T-cell (primary cell): Measurements from ENCODE around the gene OSGIN1. TPM values are rescaled to one million over a fixed set of nuclear protein-coding genes. Genes with fewer than 3 reads are reported as not detected.

Experiments
- ATAC-seq, 4 experiments: fragments of 200-7000 bp in 3 of 4; fragments of 150-1000 bp in 1 of 4; cut with Tn5 transposase; replicated peaks in 1 of 4; 1 replicate in 3 of 4; 2 replicates in 1 of 4; pipeline ENCODE4 v1.10.0; 2021; ENCODE audit warnings: moderate library complexity in 3 of 4, mild to moderate bottlenecking in 2 of 4, moderate number of reproducible peaks in 1 of 4
- CTCF ChIA-PET, 2 donors: fragments of 300-600 bp; sonication (Branson Sonifier 250); formaldehyde crosslinking; loops; one replicate each; lab custom pipeline; 2022; ENCODE audit warnings: antibody characterized with exemption in 2 of 2; lab: Charles Lee
- POLR2A ChIA-PET, 2 donors: fragments of 300-600 bp; sonication (Branson Sonifier 250); formaldehyde crosslinking; loops; one replicate each; lab custom pipeline; 2022; ENCODE audit warnings: antibody characterized with exemption in 2 of 2; lab: Charles Lee
- DNase-seq, 35 experiments: peaks; one replicate each; pipeline versions ENCODE4 v3.0.0 to v3.0.0-alpha.2; 2013 to 2023
- H3K27ac ChIP-seq: one replicate; pipeline ENCODE4 v1.5.1; 2013; ENCODE audit warnings: low read length
- H3K27me3 ChIP-seq, 2 experiments: replicated peaks in 1 of 2; 1 replicate in 1 of 2; 2 replicates in 1 of 2; pipeline versions ENCODE4 v1.6.1 to v1.7.0; 2013; ENCODE audit warnings: low read length in 1 of 2, mixed read lengths in 1 of 2; ENCODE audit not compliant: control insufficient read depth in 2 of 2, insufficient read depth in 2 of 2; ENCODE audit errors: extremely low read depth in 1 of 2
- H3K36me3 ChIP-seq, 2 donors: 1 replicate in 1 of 2; 2 replicates in 1 of 2; pipeline versions ENCODE4 v1.6.1 to v1.7.0; 2013; ENCODE audit warnings: low read length in 1 of 2; ENCODE audit not compliant: control insufficient read depth in 2 of 2, insufficient read depth in 1 of 2; ENCODE audit errors: extremely low read depth in 1 of 2
- H3K4me1 ChIP-seq, 2 experiments: 1 replicate in 1 of 2; 2 replicates in 1 of 2; pipeline versions ENCODE4 v1.6.1 to v1.7.0; 2013; ENCODE audit warnings: low read length in 2 of 2, mixed read lengths in 1 of 2; ENCODE audit not compliant: insufficient read depth in 2 of 2, control insufficient read depth in 1 of 2; ENCODE audit errors: extremely low read depth in 1 of 2
- H3K4me3 ChIP-seq, 2 donors: 1 replicate in 1 of 2; 2 replicates in 1 of 2; pipeline versions ENCODE4 v1.5.1 to v1.7.0; 2013; ENCODE audit warnings: mild to moderate bottlenecking in 2 of 2, low read length in 1 of 2, moderate library complexity in 1 of 2; ENCODE audit not compliant: control insufficient read depth in 1 of 2; ENCODE audit errors: extremely low read depth in 1 of 2
- H3K9me3 ChIP-seq: 2 replicates; pipeline ENCODE4 v1.7.0; 2013
- H3K27ac Mint-ChIP-seq, 2 donors: one replicate each; pipeline ENCODE4 v1.8.0; 2020 to 2021; ENCODE audit warnings: mild to moderate bottlenecking in 2 of 2, mixed read lengths in 2 of 2
- H3K27me3 Mint-ChIP-seq, 2 donors: one replicate each; pipeline ENCODE4 v1.8.0; 2021 to 2022; ENCODE audit warnings: mixed read lengths in 2 of 2
- H3K36me3 Mint-ChIP-seq: one replicate; pipeline ENCODE4 v1.8.0; 2021; ENCODE audit warnings: mixed read lengths
- H3K4me1 Mint-ChIP-seq, 3 donors: one replicate each; pipeline ENCODE4 v1.8.0; 2020 to 2022; ENCODE audit warnings: mixed read lengths in 3 of 3, mild to moderate bottlenecking in 1 of 3
- H3K4me3 Mint-ChIP-seq, 3 donors: one replicate each; pipeline ENCODE4 v1.8.0; 2020 to 2022; ENCODE audit warnings: mild to moderate bottlenecking in 3 of 3, mixed read lengths in 3 of 3, moderate library complexity in 3 of 3
- H3K9me3 Mint-ChIP-seq, 3 donors: one replicate each; pipeline ENCODE4 v1.8.0; 2020 to 2022; ENCODE audit warnings: mixed read lengths in 3 of 3
- WGBS: methylation state at CpG from one replicate; pipeline ENCODE4 v1.1.5; 2013; ENCODE audit warnings: missing lambda C conversion rate; ENCODE audit not compliant: insufficient coverage; 5-methylcytosine and 5-hydroxymethylcytosine counted together
- total RNA-seq, 35 experiments: library from RNA in 6 of 35; stranded (reverse) in 6 of 35; fragments of 120-200 nt in 1 of 35; gene quantifications; one replicate each; pipeline versions ENCODE4 v1.2.1 to v1.2.4 and lab custom pipeline; 2013 to 2026

The OSGIN1 gene
- total RNA-seq, 5 donors from 2014 or later (not counting 1 experiment from before 2014, with no cell fraction given): 0.41 to 2.8 (median 1.1) TPM

- Histone ChIP-seq H3K4me3 (no peak overlapping the region), H3K9me3 (no peaks in the 10 kb centered on the region), H3K4me1 (no peaks in the 10 kb centered on the region), H3K36me3 (peaks cover 10 to 68% of the 10 kb centered on the region in 2 donors), H3K27me3 (no peaks in the 10 kb centered on the region), H3K27ac (no peak overlapping the region)
- Mint-ChIP-seq H3K4me3 (no peak overlapping the region), H3K4me1 (peaks cover 0 to 12% (median 5%) of the 10 kb centered on the region in 3 donors), H3K36me3 (peaks cover 70% of the 10 kb centered on the region), H3K27me3 (no peaks in the 10 kb centered on the region), H3K9me3 (no peaks in the 10 kb centered on the region), H3K27ac (no peak overlapping the region)
- no peak for DNase-seq
- POLR2A ChIA-PET: no interaction called here
- 97% methylated on average over 50 of the region's 51 CpGs for WGBS
- CTCF ChIA-PET: no interaction called here
- no peak for ATAC-seq
Observed at GRCh38 chr16:83917152-83918120, 35.6 kb upstream of the OSGIN1 start.

- no peak overlapping the region for H3K4me3 Mint-ChIP-seq
- Histone ChIP-seq H3K9me3 (no peaks in the 10 kb centered on the region), H3K27me3 (no peaks in the 10 kb centered on the region), H3K4me3 (no peak overlapping the region), H3K4me1 (no peaks in the 10 kb centered on the region), H3K27ac (no peak overlapping the region), H3K36me3 (peaks cover 0 to 35% of the 10 kb centered on the region in 2 donors)
- no peaks in the 10 kb centered on the region for H3K27me3 Mint-ChIP-seq
- H3K4me1 Mint-ChIP-seq: peaks cover 0 to 10% (median 4%) of the 10 kb centered on the region in 3 donors
- ChIA-PET CTCF (no interaction called here), POLR2A (no interaction called here)
- H3K36me3 Mint-ChIP-seq: peaks cover 54% of the 10 kb centered on the region
- no peak for ATAC-seq
- no peak overlapping the region for H3K27ac Mint-ChIP-seq
- H3K9me3 Mint-ChIP-seq: no peaks in the 10 kb centered on the region
- no peak for DNase-seq
- 50% methylated on average over 1 of the region's 2 CpGs for WGBS
Observed at GRCh38 chr16:83920894-83921491, 32.0 kb upstream of the OSGIN1 start.

GRCh38 chr16:83923581-83924365 lies 29.3 kb upstream of the OSGIN1 start:
- POLR2A ChIA-PET: no interaction called here

GRCh38 chr16:83924686-83925085 lies 28.4 kb upstream of the OSGIN1 start:
- no peak overlapping the region for H3K27ac ChIP-seq
- H3K4me1 ChIP-seq: no peaks in the 10 kb centered on the region
- Mint-ChIP-seq H3K9me3 (no peaks in the 10 kb centered on the region), H3K36me3 (peaks cover 28% of the 10 kb centered on the region), H3K27ac (no peak overlapping the region), H3K4me1 (peaks cover 3 to 5% (median 4%) of the 10 kb centered on the region in 3 donors), H3K4me3 (no peak overlapping the region), H3K27me3 (no peaks in the 10 kb centered on the region)
- CTCF ChIA-PET: no interaction called here
- ATAC-seq: no peak
- no peaks in the 10 kb centered on the region for H3K9me3 ChIP-seq
- no peak overlapping the region for H3K4me3 ChIP-seq
- no peaks in the 10 kb centered on the region for H3K27me3 ChIP-seq
- no peak for DNase-seq
- 97% methylated on average over 8 of the region's 13 CpGs for WGBS
- H3K36me3 ChIP-seq: peaks cover 4 to 9% of the 10 kb centered on the region in 2 donors
- POLR2A ChIA-PET: no interaction called here

More at GRCh38 chr16:83923581-83924365, 29.3 kb upstream of the OSGIN1 start:
- ATAC-seq (no peak), DNase-seq (no peak)
- Mint-ChIP-seq H3K36me3 (peaks cover 34% of the 10 kb centered on the region), H3K4me3 (no peak overlapping the region), H3K9me3 (no peaks in the 10 kb centered on the region), H3K4me1 (peaks cover 3 to 10% (median 4%) of the 10 kb centered on the region in 3 donors), H3K27me3 (no peaks in the 10 kb centered on the region), H3K27ac (no peak overlapping the region)
- Histone ChIP-seq H3K4me1 (no peaks in the 10 kb centered on the region), H3K36me3 (peaks cover 4 to 18% of the 10 kb centered on the region in 2 donors), H3K27me3 (no peaks in the 10 kb centered on the region), H3K9me3 (no peaks in the 10 kb centered on the region), H3K4me3 (no peak overlapping the region), H3K27ac (no peak overlapping the region)
- WGBS: 89% methylated on average over 22 of the region's 31 CpGs
- CTCF ChIA-PET: no interaction called here

- Histone ChIP-seq H3K27me3 (no peaks in the 10 kb centered on the region), H3K36me3 (peaks cover 3 to 4% of the 10 kb centered on the region in 2 donors), H3K4me1 (no peaks in the 10 kb centered on the region), H3K27ac (no peak overlapping the region), H3K4me3 (no peak overlapping the region), H3K9me3 (no peaks in the 10 kb centered on the region)
- no peak for DNase-seq
- no peak for ATAC-seq
- Mint-ChIP-seq H3K4me1 (peaks cover 3 to 5% (median 4%) of the 10 kb centered on the region in 3 donors), H3K4me3 (no peak overlapping the region), H3K36me3 (peaks cover 25% of the 10 kb centered on the region), H3K27me3 (no peaks in the 10 kb centered on the region), H3K9me3 (no peaks in the 10 kb centered on the region), H3K27ac (no peak overlapping the region)
- ChIA-PET CTCF (no interaction called here), POLR2A (no interaction called here)
- WGBS: 85% methylated on average over 12 of the region's 12 CpGs
Observed at GRCh38 chr16:83925095-83925905, 27.7 kb upstream of the OSGIN1 start.
